Renal cortex interstitium (tissue), 11 donors: ENCODE results near the gene IL17RA. TPM values are rescaled to one million over a fixed set of nuclear protein-coding genes. Genes with fewer than 3 reads are reported as not detected.

Experiments
- DNase-seq, 11 donors: peaks; one replicate each; pipeline ENCODE4 v3.0.0-alpha.2; 2013; ENCODE audit warnings: low read depth in 9 of 11, low spot score in 4 of 11; ENCODE audit errors: extremely low read depth in 1 of 11
- polyA plus RNA-seq, 3 donors: library from polyadenylated mRNA; unstranded; fragments of 120-200 nt; gene quantifications; one replicate each; pipeline ENCODE4 v1.2.1, GENCODE V29; 2013; ENCODE audit not compliant: insufficient read length in 3 of 3

The IL17RA gene
- polyA plus RNA-seq, 3 donors = 3.4 to 7.1 (median 5.9) TPM

GRCh38 chr22:17101475-17102296, 16.9 kb downstream of the IL17RA start:
- no peak for DNase-seq

GRCh38 chr22:17102297-17102667, 17.5 kb downstream of the IL17RA start:
- DNase-seq = no peak

GRCh38 chr22:17103351-17103750, 18.6 kb downstream of the IL17RA start:
- no peak for DNase-seq

- no peak for DNase-seq
Measured at GRCh38 chr22:17104336-17104935, 19.6 kb downstream of the IL17RA start.

- no peak for DNase-seq
Measured at GRCh38 chr22:17105143-17106129, 20.6 kb downstream of the IL17RA start.

- no peak for DNase-seq
Measured at GRCh38 chr22:17106161-17106784, 21.5 kb downstream of the IL17RA start.

- DNase-seq = no peak
Measured at GRCh38 chr22:17106785-17107546, 22.2 kb downstream of the IL17RA start.

GRCh38 chr22:17107547-17107810, 22.7 kb downstream of the IL17RA start:
- no peak for DNase-seq

- DNase-seq = no peak
Measured at GRCh38 chr22:17108256-17109112, 23.7 kb downstream of the IL17RA start.

- no peak for DNase-seq
Measured at GRCh38 chr22:17109113-17109865, 24.5 kb downstream of the IL17RA start.

GRCh38 chr22:17109976-17110375, 25.2 kb downstream of the IL17RA start:
- DNase-seq = no peak

GRCh38 chr22:17110791-17111550, 26.2 kb downstream of the IL17RA start:
- no peak for DNase-seq

- no peak for DNase-seq
Measured at GRCh38 chr22:17112491-17113042, 27.8 kb downstream of the IL17RA start.

GRCh38 chr22:17113600-17113999, 28.8 kb downstream of the IL17RA start:
- DNase-seq = no peak

GRCh38 chr22:17114173-17114897, 29.5 kb downstream of the IL17RA start:
- DNase-seq = no peak

- DNase-seq = no peak
Measured at GRCh38 chr22:17114898-17115235, 30.1 kb downstream of the IL17RA start.
